NK-92 (cell line): ENCODE measurements around the gene NABP1.

Experiments
- DNase-seq: peaks from one replicate; lab custom pipeline; 2025; ENCODE audit not compliant: unreplicated experiment; lab: John Stamatoyannopoulos, UW

NABP1 gene

GRCh38 chr2:191678437-191679100 is 633 bp downstream of the NABP1 start:
- DNase-seq = no peak

- no peak for DNase-seq
These were observed 2.1 kb downstream of the NABP1 start for GRCh38 chr2:191679818-191680600.

GRCh38 chr2:191680639-191681038 is 2.7 kb downstream of the NABP1 start:
- DNase-seq = no peak

- DNase-seq = no peak
These were observed 4.2 kb downstream of the NABP1 start for GRCh38 chr2:191682126-191682525.

GRCh38 chr2:191686066-191686465 is 8.1 kb downstream of the NABP1 start:
- no peak for DNase-seq

GRCh38 chr2:191686729-191687128 is 8.8 kb downstream of the NABP1 start:
- no peak for DNase-seq

GRCh38 chr2:191687867-191688266 is 9.9 kb downstream of the NABP1 start:
- no peak for DNase-seq

- no peak for DNase-seq
These were observed 11.2 kb downstream of the NABP1 start for GRCh38 chr2:191688934-191689695.

GRCh38 chr2:191690327-191690726 is 12.4 kb downstream of the NABP1 start:
- no peak for DNase-seq

- DNase-seq = no peak
These were observed 13.2 kb downstream of the NABP1 start for GRCh38 chr2:191691016-191691735.

GRCh38 chr2:191691898-191692297 is 14.0 kb downstream of the NABP1 start:
- no peak for DNase-seq

- DNase-seq = no peak
These were observed 14.7 kb downstream of the NABP1 start for GRCh38 chr2:191692502-191693115.

- DNase-seq = no peak
These were observed 15.2 kb downstream of the NABP1 start for GRCh38 chr2:191693166-191693565.

- no peak for DNase-seq
These were observed 15.8 kb downstream of the NABP1 start for GRCh38 chr2:191693778-191694177.

GRCh38 chr2:191696001-191696400 is 18.1 kb downstream of the NABP1 start:
- DNase-seq = no peak

- no peak for DNase-seq
These were observed 19.0 kb downstream of the NABP1 start for GRCh38 chr2:191696966-191697365.

GRCh38 chr2:191697870-191698269 is 19.9 kb downstream of the NABP1 start:
- no peak for DNase-seq

GRCh38 chr2:191699341-191699945 is 21.5 kb downstream of the NABP1 start:
- no peak for DNase-seq

GRCh38 chr2:191701029-191701428 is 23.1 kb downstream of the NABP1 start:
- DNase-seq = no peak

- no peak for DNase-seq
These were observed 23.8 kb downstream of the NABP1 start for GRCh38 chr2:191701696-191702095.
